PFSK-1 (cell line): ENCODE measurements around the gene PHF13. TPM values are rescaled to one million over a fixed set of nuclear protein-coding genes. Genes with fewer than 3 reads are reported as not detected.

Experiments used
- FOXP2 ChIP-seq: optimal IDR thresholded peaks from 2 replicates; pipeline ENCODE3; 2011; ENCODE audit warnings: borderline replicate concordance, control low read depth, inconsistent platforms; ENCODE audit not compliant: insufficient read depth; ENCODE audit errors: extremely low read length, extremely low read depth
- POLR2AphosphoS5 ChIP-seq: IDR thresholded peaks from 2 replicates; pipeline ENCODE4 v1.6.1; 2012; ENCODE audit warnings: low read depth, mild to moderate bottlenecking, control low read depth, low read length, moderate library complexity
- REST ChIP-seq, 2 experiments: IDR thresholded peaks; 2 replicates each; pipeline versions ENCODE4 v1.6.1 to v1.8.0; 2011 to 2012; ENCODE audit warnings: low read depth in 2 of 2, low read length in 2 of 2, control low read depth in 1 of 2, inconsistent platforms in 1 of 2, mild to moderate bottlenecking in 1 of 2, moderate library complexity in 1 of 2; ENCODE audit not compliant: insufficient read depth in 1 of 2
- SIN3A ChIP-seq: IDR thresholded peaks from 2 replicates; pipeline ENCODE4 v1.6.1; 2012; ENCODE audit warnings: mild to moderate bottlenecking, low read length, moderate library complexity, borderline replicate concordance; ENCODE audit not compliant: insufficient read depth
- TAF1 ChIP-seq: IDR thresholded peaks from 2 replicates; pipeline ENCODE4 v1.6.1; 2012; ENCODE audit warnings: low read length, control low read depth, borderline replicate concordance; ENCODE audit not compliant: insufficient read depth
- polyA plus RNA-seq: library from polyadenylated mRNA; unstranded; fragments of >200 nt; gene quantifications from one replicate; pipeline ENCODE4 v1.2.1, GENCODE V29; 2012; ENCODE audit warnings: low read depth, missing spikeins; ENCODE audit not compliant: insufficient read length

Gene PHF13
- 12.5 TPM for polyA plus RNA-seq

- TF ChIP-seq REST (IDR thresholded peaks at IDR 0.05; ENCODE audit: insufficient read depth in 1 of 2, low read depth in 2 of 2, low read length in 2 of 2) (no peak), FOXP2 (peak; percentile 21), POLR2AphosphoS5 (no peak), SIN3A (0 out of 2 replicates have a peak, but pooled peaks have one; percentile 40), TAF1 (no peak)
Measured at GRCh38 chr1:6613361-6614018, at the start of gene PHF13. Gene PHF13, plus strand, starts transcription at chr1:6613731. Its CDS starts 336 bp downstream, at chr1:6614067.

- no peak for TF ChIP-seq POLR2AphosphoS5
- TF ChIP-seq TAF1 = no peak
- no peak for TF ChIP-seq FOXP2
- no peak for TF ChIP-seq SIN3A
- TF ChIP-seq REST (IDR thresholded peaks at IDR 0.05; ENCODE audit: insufficient read depth in 1 of 2, low read depth in 2 of 2, low read length in 2 of 2) = no peak
Measured at GRCh38 chr1:6569033-6569432, 44.5 kb upstream of the PHF13 start.

GRCh38 chr1:6570100-6570499, 43.4 kb upstream of the PHF13 start:
- TF ChIP-seq POLR2AphosphoS5 = no peak
- no peak for TF ChIP-seq FOXP2

- TF ChIP-seq TAF1 (no peak), POLR2AphosphoS5 (no peak), FOXP2 (no peak), REST (IDR thresholded peaks at IDR 0.05; ENCODE audit: insufficient read depth in 1 of 2, low read depth in 2 of 2, low read length in 2 of 2) (no peak), SIN3A (no peak)
Measured at GRCh38 chr1:6570987-6571386, 42.5 kb upstream of the PHF13 start.

GRCh38 chr1:6572653-6573383, 40.7 kb upstream of the PHF13 start:
- TF ChIP-seq POLR2AphosphoS5 (no peak), REST (IDR thresholded peaks at IDR 0.05; ENCODE audit: insufficient read depth in 1 of 2, low read depth in 2 of 2, low read length in 2 of 2) (no peak), SIN3A (no peak), TAF1 (no peak), FOXP2 (no peak)
